Measurements from ENCODE around the gene MCAM. TPM values are rescaled to one million over a fixed set of nuclear protein-coding genes. Genes with fewer than 3 reads are reported as not detected.

The MCAM gene
- total RNA-seq, 1 donor from 2014 or later, result 1,105 TPM

- DNase-seq (ENCODE audit: low read depth), result no peak
- TF ChIP-seq, protein P1, sequence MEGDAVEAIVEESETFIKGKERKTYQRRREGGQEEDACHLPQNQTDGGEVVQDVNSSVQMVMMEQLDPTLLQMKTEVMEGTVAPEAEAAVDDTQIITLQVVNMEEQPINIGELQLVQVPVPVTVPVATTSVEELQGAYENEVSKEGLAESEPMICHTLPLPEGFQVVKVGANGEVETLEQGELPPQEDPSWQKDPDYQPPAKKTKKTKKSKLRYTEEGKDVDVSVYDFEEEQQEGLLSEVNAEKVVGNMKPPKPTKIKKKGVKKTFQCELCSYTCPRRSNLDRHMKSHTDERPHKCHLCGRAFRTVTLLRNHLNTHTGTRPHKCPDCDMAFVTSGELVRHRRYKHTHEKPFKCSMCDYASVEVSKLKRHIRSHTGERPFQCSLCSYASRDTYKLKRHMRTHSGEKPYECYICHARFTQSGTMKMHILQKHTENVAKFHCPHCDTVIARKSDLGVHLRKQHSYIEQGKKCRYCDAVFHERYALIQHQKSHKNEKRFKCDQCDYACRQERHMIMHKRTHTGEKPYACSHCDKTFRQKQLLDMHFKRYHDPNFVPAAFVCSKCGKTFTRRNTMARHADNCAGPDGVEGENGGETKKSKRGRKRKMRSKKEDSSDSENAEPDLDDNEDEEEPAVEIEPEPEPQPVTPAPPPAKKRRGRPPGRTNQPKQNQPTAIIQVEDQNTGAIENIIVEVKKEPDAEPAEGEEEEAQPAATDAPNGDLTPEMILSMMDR (conservative IDR thresholded peaks at IDR 0.05; ENCODE audit: low read depth, low read length), result no peak
- H3K4me3 ChIP-seq (ENCODE audit: low read depth, low read length), result no peak overlapping the region
Observed at GRCh38 chr11:119282495-119282894, 34.4 kb downstream of the MCAM start.

- TF ChIP-seq, protein P1 (conservative IDR thresholded peaks at IDR 0.05; ENCODE audit: low read depth, low read length), result no peak
- DNase-seq (ENCODE audit: low read depth), result no peak
- no peak overlapping the region for H3K4me3 ChIP-seq (ENCODE audit: low read depth, low read length)
Observed at GRCh38 chr11:119277660-119278059, 39.3 kb downstream of the MCAM start.

DNA sequence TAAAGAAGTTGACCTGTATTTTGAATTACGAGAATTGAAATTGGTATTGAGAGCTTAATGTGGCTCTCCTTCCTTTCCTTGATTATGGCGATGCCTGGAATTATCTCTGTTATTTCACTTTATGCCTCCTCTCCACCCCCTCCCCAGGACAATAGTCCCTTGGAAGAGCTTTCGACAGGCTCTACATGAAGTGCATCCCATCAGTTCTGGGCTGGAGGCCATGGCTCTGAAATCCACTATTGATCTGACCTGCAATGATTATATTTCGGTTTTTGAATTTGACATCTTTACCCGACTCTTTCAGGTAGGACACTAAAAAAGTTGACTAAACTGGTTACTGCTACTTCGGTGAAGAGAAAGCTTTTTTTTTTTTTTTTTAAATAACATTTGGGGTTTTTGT, 43.2 kb downstream of the MCAM start:
- TF ChIP-seq, protein P1 (conservative IDR thresholded peaks at IDR 0.05; ENCODE audit: low read depth, low read length), result no peak

GRCh38 chr11:119267645-119268044, 49.3 kb downstream of the MCAM start:
- H3K4me3 ChIP-seq (ENCODE audit: low read depth, low read length), result no peak overlapping the region
- TF ChIP-seq, protein P1 (conservative IDR thresholded peaks at IDR 0.05; ENCODE audit: low read depth, low read length), result no peak
- DNase-seq (ENCODE audit: low read depth), result no peak

More for the DNA sequence above, 43.2 kb downstream of the MCAM start:
- DNase-seq (ENCODE audit: low read depth), result no peak
- H3K4me3 ChIP-seq (ENCODE audit: low read depth, low read length), result no peak overlapping the region

- no peak for DNase-seq (ENCODE audit: low read depth)
- TF ChIP-seq, protein P1 (conservative IDR thresholded peaks at IDR 0.05; ENCODE audit: low read depth, low read length), result no peak
- no peak overlapping the region for H3K4me3 ChIP-seq (ENCODE audit: low read depth, low read length)
Observed at GRCh38 chr11:119266517-119267255, 50.2 kb downstream of the MCAM start.

GRCh38 chr11:119266063-119266462, 50.9 kb downstream of the MCAM start:
- DNase-seq (ENCODE audit: low read depth), result no peak
- H3K4me3 ChIP-seq (ENCODE audit: low read depth, low read length), result no peak overlapping the region
- TF ChIP-seq, protein P1 (conservative IDR thresholded peaks at IDR 0.05; ENCODE audit: low read depth, low read length), result no peak

Data from epithelial cell of proximal tubule (primary cell).